HepG2 (cell line): ENCODE results near the gene SLC25A51. TPM values are rescaled to one million over a fixed set of nuclear protein-coding genes. Genes with fewer than 3 reads are reported as not detected.

ENCODE experiments used
- MYNN ChIP-seq: sonication (generic); formaldehyde crosslinking; IDR thresholded peaks from 2 replicates; pipeline ENCODE4 v1.4.0; 2020; ENCODE audit warnings: mild to moderate bottlenecking, low read depth, missing genetic modification reagents
- NFIB ChIP-seq: sonication (generic); formaldehyde crosslinking; IDR thresholded peaks from 2 replicates; pipeline ENCODE4 v1.9.0; 2021; ENCODE audit warnings: missing genetic modification reagents, mild to moderate bottlenecking, borderline replicate concordance
- NR2F1 ChIP-seq, 2 experiments: fragments of 450-650 bp in 1 of 2; formaldehyde crosslinking in 1 of 2; IDR thresholded peaks; 2 replicates each; pipeline versions ENCODE4 v1.5.0 to v1.6.1; 2016 to 2020; ENCODE audit warnings: mild to moderate bottlenecking in 1 of 2, missing compliant biosample characterization in 1 of 2, missing genetic modification reagents in 1 of 2, moderate library complexity in 1 of 2
- PHF21A ChIP-seq: sonication (generic); formaldehyde crosslinking; IDR thresholded peaks from 2 replicates; pipeline ENCODE4 v1.5.0; 2020; ENCODE audit warnings: mild to moderate bottlenecking, missing genetic modification reagents
- ZNF136 ChIP-seq: sonication (generic); formaldehyde crosslinking; IDR thresholded peaks from 2 replicates; pipeline ENCODE4 v1.8.1; 2022; ENCODE audit warnings: low read depth, mild to moderate bottlenecking, moderate library complexity, missing genetic modification reagents
- ZNF879 ChIP-seq: sonication (generic); formaldehyde crosslinking; IDR thresholded peaks from 2 replicates; pipeline ENCODE4 v1.8.1; 2023; ENCODE audit warnings: missing genetic modification reagents
- polyA plus RNA-seq, 8 experiments: library from polyadenylated mRNA; depleted of rRNA in 3 of 8; stranded (reverse) in 7 of 8; unstranded in 1 of 8; fragments of >200 nt; fragmentation: Illumina TruSeq in 4 of 8; extraction: Trizol in 4 of 8; gene quantifications; 2 replicates each; pipeline versions ENCODE4 v1.2.1 to v1.2.3, GENCODE V29; 2011 to 2016; ENCODE audit warnings: low read depth in 4 of 8, missing spikeins in 1 of 8, mixed read lengths in 1 of 8; ENCODE audit not compliant: insufficient read depth in 1 of 8
- total RNA-seq, 5 experiments: library from RNA; depleted of rRNA; stranded (reverse); fragments of >200 nt; fragmentation: Illumina TruSeq; extraction: Trizol; gene quantifications; 2 replicates each; pipeline ENCODE4 v1.2.3, GENCODE V29; 2016; ENCODE audit warnings: low read depth in 1 of 5
- TF ChIP-seq, protein P1 (sequence below), 2 experiments: sonication (generic) in 1 of 2; formaldehyde crosslinking in 1 of 2; IDR thresholded peaks; 2 replicates each; pipeline versions ENCODE4 v1.4.0 to v1.6.1; 2018 to 2020; ENCODE audit warnings: missing genetic modification reagents in 2 of 2, borderline replicate concordance in 1 of 2, low read depth in 1 of 2, mild to moderate bottlenecking in 1 of 2, missing biosample characterization in 1 of 2
- TF ChIP-seq, protein P2 (sequence below): sonication (generic); formaldehyde crosslinking; IDR thresholded peaks from 2 replicates; pipeline ENCODE4 v1.5.0; 2020; ENCODE audit warnings: mild to moderate bottlenecking, missing genetic modification reagents, borderline replicate concordance
- TF ChIP-seq, protein P3 (sequence below): sonication (generic); formaldehyde crosslinking; IDR thresholded peaks from 2 replicates; pipeline ENCODE4 v1.4.0; 2020; ENCODE audit warnings: mild to moderate bottlenecking, missing genetic modification reagents

SLC25A51 gene
- total and polyA plus RNA-seq, 2 of the 13 experiments (the other 11 are each of a cell fraction or from before 2014, with no cell fraction given), result 14.6 to 37.7 TPM

DNA sequence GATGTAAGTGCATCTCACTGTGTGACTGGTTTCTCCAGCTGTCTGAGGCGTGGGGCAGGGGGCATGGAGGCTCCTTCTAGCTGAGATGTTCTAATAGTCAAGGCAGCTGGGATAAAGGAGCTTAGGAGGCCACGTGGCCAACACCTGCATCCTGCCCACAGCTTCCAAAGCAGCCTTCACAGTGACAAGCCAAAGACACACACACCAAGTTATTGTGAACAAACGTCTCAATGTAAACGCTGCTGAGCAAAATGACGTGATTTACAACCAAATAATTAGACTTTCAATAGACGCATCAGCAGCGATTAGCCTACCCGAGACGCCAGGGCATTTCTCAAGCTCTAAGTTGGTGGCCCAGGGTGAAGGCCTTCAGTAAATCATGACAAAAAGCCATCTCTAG, 23.2 kb upstream of the SLC25A51 start (continued):
- TF ChIP-seq, protein P1, sequence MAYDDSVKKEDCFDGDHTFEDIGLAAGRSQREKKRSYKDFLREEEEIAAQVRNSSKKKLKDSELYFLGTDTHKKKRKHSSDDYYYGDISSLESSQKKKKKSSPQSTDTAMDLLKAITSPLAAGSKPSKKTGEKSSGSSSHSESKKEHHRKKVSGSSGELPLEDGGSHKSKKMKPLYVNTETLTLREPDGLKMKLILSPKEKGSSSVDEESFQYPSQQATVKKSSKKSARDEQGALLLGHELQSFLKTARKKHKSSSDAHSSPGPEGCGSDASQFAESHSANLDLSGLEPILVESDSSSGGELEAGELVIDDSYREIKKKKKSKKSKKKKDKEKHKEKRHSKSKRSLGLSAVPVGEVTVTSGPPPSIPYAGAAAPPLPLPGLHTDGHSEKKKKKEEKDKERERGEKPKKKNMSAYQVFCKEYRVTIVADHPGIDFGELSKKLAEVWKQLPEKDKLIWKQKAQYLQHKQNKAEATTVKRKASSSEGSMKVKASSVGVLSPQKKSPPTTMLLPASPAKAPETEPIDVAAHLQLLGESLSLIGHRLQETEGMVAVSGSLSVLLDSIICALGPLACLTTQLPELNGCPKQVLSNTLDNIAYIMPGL (CRISPR knock-in tag; IDR thresholded peaks at IDR 0.05; ENCODE audit: borderline replicate concordance in 1 of 2, low read depth in 1 of 2), result no peak
- TF ChIP-seq NR2F1 (CRISPR knock-in tag; IDR thresholded peaks at IDR 0.05) (no peak), MYNN (CRISPR knock-in tag) (no peak), NFIB (CRISPR knock-in tag) (no peak), ZNF879 (CRISPR knock-in tag) (no peak), ZNF136 (CRISPR knock-in tag) (no peak), PHF21A (CRISPR knock-in tag) (no peak)
- TF ChIP-seq, protein P2, sequence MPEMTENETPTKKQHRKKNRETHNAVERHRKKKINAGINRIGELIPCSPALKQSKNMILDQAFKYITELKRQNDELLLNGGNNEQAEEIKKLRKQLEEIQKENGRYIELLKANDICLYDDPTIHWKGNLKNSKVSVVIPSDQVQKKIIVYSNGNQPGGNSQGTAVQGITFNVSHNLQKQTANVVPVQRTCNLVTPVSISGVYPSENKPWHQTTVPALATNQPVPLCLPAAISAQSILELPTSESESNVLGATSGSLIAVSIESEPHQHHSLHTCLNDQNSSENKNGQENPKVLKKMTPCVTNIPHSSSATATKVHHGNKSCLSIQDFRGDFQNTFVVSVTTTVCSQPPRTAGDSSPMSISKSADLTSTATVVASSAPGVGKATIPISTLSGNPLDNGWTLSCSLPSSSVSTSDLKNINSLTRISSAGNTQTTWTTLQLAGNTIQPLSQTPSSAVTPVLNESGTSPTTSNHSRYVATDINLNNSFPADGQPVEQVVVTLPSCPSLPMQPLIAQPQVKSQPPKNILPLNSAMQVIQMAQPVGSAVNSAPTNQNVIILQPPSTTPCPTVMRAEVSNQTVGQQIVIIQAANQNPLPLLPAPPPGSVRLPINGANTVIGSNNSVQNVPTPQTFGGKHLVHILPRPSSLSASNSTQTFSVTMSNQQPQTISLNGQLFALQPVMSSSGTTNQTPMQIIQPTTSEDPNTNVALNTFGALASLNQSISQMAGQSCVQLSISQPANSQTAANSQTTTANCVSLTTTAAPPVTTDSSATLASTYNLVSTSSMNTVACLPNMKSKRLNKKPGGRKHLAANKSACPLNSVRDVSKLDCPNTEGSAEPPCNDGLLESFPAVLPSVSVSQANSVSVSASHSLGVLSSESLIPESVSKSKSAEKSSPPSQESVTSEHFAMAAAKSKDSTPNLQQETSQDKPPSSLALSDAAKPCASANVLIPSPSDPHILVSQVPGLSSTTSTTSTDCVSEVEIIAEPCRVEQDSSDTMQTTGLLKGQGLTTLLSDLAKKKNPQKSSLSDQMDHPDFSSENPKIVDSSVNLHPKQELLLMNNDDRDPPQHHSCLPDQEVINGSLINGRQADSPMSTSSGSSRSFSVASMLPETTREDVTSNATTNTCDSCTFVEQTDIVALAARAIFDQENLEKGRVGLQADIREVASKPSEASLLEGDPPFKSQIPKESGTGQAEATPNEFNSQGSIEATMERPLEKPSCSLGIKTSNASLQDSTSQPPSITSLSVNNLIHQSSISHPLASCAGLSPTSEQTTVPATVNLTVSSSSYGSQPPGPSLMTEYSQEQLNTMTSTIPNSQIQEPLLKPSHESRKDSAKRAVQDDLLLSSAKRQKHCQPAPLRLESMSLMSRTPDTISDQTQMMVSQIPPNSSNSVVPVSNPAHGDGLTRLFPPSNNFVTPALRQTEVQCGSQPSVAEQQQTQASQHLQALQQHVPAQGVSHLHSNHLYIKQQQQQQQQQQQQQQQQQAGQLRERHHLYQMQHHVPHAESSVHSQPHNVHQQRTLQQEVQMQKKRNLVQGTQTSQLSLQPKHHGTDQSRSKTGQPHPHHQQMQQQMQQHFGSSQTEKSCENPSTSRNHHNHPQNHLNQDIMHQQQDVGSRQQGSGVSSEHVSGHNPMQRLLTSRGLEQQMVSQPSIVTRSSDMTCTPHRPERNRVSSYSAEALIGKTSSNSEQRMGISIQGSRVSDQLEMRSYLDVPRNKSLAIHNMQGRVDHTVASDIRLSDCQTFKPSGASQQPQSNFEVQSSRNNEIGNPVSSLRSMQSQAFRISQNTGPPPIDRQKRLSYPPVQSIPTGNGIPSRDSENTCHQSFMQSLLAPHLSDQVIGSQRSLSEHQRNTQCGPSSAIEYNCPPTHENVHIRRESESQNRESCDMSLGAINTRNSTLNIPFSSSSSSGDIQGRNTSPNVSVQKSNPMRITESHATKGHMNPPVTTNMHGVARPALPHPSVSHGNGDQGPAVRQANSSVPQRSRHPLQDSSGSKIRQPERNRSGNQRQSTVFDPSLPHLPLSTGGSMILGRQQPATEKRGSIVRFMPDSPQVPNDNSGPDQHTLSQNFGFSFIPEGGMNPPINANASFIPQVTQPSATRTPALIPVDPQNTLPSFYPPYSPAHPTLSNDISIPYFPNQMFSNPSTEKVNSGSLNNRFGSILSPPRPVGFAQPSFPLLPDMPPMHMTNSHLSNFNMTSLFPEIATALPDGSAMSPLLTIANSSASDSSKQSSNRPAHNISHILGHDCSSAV, result no peak
- TF ChIP-seq, protein P3, sequence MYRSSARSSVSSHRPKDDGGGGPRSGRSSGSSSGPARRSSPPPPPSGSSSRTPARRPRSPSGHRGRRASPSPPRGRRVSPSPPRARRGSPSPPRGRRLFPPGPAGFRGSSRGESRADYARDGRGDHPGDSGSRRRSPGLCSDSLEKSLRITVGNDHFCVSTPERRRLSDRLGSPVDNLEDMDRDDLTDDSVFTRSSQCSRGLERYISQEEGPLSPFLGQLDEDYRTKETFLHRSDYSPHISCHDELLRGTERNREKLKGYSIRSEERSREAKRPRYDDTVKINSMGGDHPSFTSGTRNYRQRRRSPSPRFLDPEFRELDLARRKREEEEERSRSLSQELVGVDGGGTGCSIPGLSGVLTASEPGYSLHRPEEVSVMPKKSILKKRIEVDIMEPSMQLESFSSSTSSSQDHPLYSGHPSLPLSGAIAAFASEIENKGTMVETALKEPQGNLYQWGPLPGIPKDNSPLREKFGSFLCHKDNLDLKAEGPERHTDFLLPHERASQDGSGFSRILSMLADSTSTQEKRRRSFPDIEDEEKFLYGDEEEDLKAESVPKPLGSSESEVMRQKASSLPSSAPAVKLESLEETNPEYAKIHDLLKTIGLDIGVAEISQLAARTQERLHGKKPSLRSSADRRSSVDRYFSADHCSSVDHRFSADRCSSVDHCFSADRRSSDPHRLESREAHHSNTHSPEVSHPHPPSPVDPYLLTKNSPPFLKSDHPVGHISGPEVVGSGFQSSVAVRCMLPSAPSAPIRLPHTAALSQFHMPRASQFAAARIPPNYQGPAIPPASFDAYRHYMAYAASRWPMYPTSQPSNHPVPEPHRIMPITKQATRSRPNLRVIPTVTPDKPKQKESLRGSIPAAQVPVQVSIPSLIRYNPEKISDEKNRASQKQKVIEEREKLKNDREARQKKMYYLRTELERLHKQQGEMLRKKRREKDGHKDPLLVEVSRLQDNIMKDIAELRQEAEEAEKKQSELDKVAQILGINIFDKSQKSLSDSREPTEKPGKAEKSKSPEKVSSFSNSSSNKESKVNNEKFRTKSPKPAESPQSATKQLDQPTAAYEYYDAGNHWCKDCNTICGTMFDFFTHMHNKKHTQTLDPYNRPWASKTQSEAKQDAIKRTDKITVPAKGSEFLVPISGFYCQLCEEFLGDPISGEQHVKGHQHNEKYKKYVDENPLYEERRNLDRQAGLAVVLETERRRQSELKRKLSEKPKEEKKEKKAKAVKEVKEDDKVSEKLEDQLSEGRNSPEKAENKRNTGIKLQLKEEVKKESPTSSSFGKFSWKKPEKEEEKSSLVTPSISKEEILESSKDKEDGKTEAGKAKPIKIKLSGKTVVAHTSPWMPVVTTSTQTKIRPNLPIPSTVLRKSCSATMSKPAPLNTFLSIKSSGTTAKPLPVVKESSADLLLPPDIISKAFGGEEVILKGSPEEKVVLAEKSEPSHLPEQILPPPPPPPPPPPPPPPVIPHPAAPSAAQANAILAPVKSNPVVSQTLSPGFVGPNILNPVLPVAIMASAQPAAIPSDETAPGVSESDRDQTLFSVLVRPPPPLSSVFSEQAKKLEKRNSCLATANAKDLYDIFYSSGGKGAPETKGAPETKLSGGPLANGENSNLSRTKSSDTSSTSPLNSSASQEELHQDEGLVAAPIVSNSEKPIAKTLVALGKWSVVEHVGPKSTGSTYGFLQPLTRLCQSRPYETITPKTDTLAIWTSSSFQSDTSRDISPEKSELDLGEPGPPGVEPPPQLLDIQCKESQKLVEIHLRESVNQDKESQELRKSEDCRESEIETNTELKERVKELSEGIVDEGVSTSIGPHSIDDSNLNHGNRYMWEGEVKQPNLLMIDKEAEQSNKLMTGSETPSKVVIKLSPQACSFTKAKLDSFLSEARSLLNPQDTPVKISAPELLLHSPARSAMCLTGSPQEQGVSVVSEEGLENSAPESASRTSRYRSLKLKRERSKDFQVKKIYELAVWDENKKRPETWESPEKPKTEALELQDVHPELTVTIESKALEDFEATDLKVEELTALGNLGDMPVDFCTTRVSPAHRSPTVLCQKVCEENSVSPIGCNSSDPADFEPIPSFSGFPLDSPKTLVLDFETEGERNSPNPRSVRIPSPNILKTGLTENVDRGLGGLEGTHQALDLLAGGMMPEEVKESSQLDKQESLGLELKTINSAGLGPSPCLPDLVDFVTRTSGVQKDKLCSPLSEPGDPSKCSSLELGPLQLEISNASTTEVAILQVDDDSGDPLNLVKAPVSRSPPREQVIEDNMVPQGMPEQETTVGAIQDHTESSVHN, result no peak
